ENCODE data around the gene PLEK.

- TF ChIP-seq, protein P1, sequence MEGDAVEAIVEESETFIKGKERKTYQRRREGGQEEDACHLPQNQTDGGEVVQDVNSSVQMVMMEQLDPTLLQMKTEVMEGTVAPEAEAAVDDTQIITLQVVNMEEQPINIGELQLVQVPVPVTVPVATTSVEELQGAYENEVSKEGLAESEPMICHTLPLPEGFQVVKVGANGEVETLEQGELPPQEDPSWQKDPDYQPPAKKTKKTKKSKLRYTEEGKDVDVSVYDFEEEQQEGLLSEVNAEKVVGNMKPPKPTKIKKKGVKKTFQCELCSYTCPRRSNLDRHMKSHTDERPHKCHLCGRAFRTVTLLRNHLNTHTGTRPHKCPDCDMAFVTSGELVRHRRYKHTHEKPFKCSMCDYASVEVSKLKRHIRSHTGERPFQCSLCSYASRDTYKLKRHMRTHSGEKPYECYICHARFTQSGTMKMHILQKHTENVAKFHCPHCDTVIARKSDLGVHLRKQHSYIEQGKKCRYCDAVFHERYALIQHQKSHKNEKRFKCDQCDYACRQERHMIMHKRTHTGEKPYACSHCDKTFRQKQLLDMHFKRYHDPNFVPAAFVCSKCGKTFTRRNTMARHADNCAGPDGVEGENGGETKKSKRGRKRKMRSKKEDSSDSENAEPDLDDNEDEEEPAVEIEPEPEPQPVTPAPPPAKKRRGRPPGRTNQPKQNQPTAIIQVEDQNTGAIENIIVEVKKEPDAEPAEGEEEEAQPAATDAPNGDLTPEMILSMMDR (tag by site-specific recombination; IDR thresholded peaks at IDR 0.05) = no peak
- no peak for TF ChIP-seq ZNF121 (tag by site-specific recombination; IDR thresholded peaks at IDR 0.05)
- no peak for TF ChIP-seq ZNF324 (tag by site-specific recombination; IDR thresholded peaks at IDR 0.05)
- no peak for TF ChIP-seq ZNF335 (tag by site-specific recombination; conservative IDR thresholded peaks at IDR 0.05)
These were observed 14.2 kb downstream of the PLEK start for GRCh38 chr2:68379184-68379708.

All from HEK293 (cell line).